Activated naive CD4-positive, alpha-beta T cell treated with anti-CD3 and anti-CD28 coated beads for 36 hours (primary cell): ENCODE results near the gene NFKB1. TPM values are rescaled to one million over a fixed set of nuclear protein-coding genes. Genes with fewer than 3 reads are reported as not detected.
A peak's percentile ranks its signal among the peaks of the same experiment; 100 is the strongest.

ENCODE experiments used
- CTCF ChIA-PET: fragments of 350-600 bp; sonication (Branson Sonifier 250); formaldehyde crosslinking; loops from one replicate; lab custom pipeline; 2021; ENCODE audit warnings: antibody characterized with exemption; lab: Charles Lee
- DNase-seq: peaks from one replicate; pipeline ENCODE4 v3.0.0-alpha.2; 2020
- H3K27ac Mint-ChIP-seq: one replicate; pipeline ENCODE4 v1.8.0; 2021; ENCODE audit warnings: mild to moderate bottlenecking, mixed read lengths
- H3K27me3 Mint-ChIP-seq: one replicate; pipeline ENCODE4 v1.8.0; 2021; ENCODE audit warnings: low read depth, mixed read lengths
- H3K36me3 Mint-ChIP-seq: one replicate; pipeline ENCODE4 v1.8.0; 2021; ENCODE audit warnings: low read depth, mixed read lengths
- H3K4me1 Mint-ChIP-seq: one replicate; pipeline ENCODE4 v1.8.0; 2021; ENCODE audit warnings: low read depth, mixed read lengths
- H3K4me3 Mint-ChIP-seq: one replicate; pipeline ENCODE4 v1.8.0; 2021; ENCODE audit warnings: mild to moderate bottlenecking, moderate library complexity, mixed read lengths
- H3K9me3 Mint-ChIP-seq: one replicate; pipeline ENCODE4 v1.8.0; 2021; ENCODE audit warnings: mixed read lengths
- intact Hi-C: fragments of 100-400 bp; cut with micrococcal nuclease; formaldehyde crosslinking; loops from one replicate; pipeline ENCODE4 v1.15.1; 2023
- total RNA-seq, 2 experiments: library from RNA; stranded (reverse); gene quantifications; one replicate each; pipeline ENCODE4 v1.2.3, GENCODE V29; 2021

The NFKB1 gene
- total RNA-seq, 2 experiments from 2014 or later = 121 to 134 TPM

DNA sequence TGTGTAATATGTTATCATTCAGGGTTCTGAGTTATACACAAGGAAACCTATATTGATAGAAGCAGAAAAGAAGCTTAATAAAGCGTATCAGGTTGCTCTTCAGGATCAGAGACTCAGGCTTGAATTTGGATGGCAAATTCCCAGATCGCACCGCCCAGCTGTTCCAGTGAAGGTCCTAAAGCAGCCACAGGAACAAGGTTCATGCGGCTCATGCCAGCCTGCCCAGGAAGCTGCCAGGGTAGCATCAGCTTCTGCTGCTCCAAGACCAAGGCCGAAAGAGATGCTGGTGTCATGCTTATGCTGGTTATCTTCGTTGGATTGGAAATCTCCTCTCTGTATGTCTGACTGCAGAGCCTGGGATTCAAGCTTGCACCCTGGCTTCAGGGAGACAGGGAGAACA is 131.9 kb downstream of the NFKB1 start:
- peaks cover 52% of the 10 kb centered on the region for H3K4me1 Mint-ChIP-seq
- H3K27me3 Mint-ChIP-seq = no peaks in the 10 kb centered on the region
- H3K9me3 Mint-ChIP-seq = no peaks in the 10 kb centered on the region
- no peak overlapping the region for H3K4me3 Mint-ChIP-seq
- intact Hi-C loops = no loop called here
- peaks cover 7% of the 10 kb centered on the region for H3K36me3 Mint-ChIP-seq
- DNase-seq = no peak
- H3K27ac Mint-ChIP-seq = no peak overlapping the region
- CTCF ChIA-PET = interaction anchor here (1.3 kb wide), 1 partner anchor 185 kb away, joined by 3 read pairs; no protein-coding TSS in a partner anchor

DNA sequence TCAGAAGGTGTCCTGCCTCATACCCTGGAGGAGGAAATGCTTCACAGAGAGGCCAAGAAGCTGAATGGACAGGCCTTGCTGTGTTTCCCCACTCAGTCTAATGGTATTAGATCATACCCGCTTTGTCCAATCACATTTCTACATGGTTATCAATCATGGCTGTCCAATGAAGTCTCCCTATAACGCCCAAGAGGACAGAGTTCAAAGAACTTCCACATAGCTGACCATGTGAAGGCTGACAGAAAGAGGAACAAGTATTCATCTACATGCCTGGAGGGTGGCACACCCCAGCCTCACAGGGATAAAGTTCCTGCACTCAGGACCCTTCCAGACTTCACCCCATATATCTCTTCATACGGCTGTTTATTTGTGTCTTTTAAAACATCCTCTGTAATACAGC is 136.2 kb downstream of the NFKB1 start:
- no peak for DNase-seq
- Mint-ChIP-seq H3K4me1 (peaks cover 34% of the 10 kb centered on the region), H3K36me3 (peaks cover 6% of the 10 kb centered on the region), H3K27me3 (no peaks in the 10 kb centered on the region), H3K4me3 (no peak overlapping the region), H3K9me3 (no peaks in the 10 kb centered on the region), H3K27ac (no peak overlapping the region)
- CTCF ChIA-PET = interaction anchor here (0.7 to 1.4 kb wide), 2 partner anchors 10 to 26 kb away, joined by 3 read pairs; no protein-coding TSS in a partner anchor
- intact Hi-C loops = no loop called here

DNA sequence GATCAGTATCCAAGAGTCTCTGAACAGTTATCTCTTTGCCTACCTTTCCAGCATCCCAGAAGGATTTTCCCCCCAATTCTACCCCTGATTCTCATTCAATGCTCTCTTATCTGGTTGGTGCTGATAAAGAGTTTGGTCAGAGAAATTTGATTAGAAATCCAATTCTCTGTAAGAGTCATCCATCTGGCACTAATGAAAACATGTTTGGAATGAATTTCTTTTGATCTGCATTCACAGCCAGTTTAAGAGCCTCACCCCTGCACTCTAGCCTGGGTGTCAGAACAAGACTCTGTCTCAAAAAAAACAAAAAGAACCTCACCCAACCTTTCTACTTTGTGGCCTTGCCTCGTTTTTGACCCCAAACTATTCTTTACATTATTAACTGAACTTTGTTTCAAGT is 137.5 kb downstream of the NFKB1 start:
- Mint-ChIP-seq H3K4me1 (peaks cover 33% of the 10 kb centered on the region), H3K9me3 (no peaks in the 10 kb centered on the region), H3K4me3 (no peak overlapping the region), H3K27me3 (no peaks in the 10 kb centered on the region), H3K36me3 (peaks cover 6% of the 10 kb centered on the region), H3K27ac (no peak overlapping the region)
- CTCF ChIA-PET = no interaction called here
- no peak for DNase-seq
- intact Hi-C loops = no loop called here

DNA sequence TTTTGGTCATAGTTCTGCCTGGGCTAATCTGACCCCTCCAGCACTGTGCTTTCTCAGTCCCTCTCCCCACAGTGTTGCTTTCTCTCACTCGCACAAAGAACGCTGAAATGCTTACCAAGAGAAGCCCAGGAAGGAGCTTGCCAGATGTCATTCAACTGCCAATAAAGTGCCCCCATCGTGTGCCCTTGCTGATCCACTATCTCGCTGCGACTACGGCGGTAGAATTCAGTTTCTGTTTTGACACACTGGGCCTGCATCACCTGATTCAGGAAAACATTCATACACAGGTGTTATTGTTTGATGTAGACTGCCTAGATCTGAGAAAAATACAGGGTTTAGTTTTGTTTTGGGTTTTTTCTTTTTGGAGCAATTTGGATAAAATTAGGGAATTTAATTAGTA is 138.4 kb downstream of the NFKB1 start:
- H3K27ac Mint-ChIP-seq = peak overlapping the region; percentile 77
- H3K4me1 Mint-ChIP-seq = peaks cover 33% of the 10 kb centered on the region
- peak; percentile 61 for DNase-seq
- no peaks in the 10 kb centered on the region for H3K27me3 Mint-ChIP-seq
- intact Hi-C loops = no loop called here
- CTCF ChIA-PET = no interaction called here
- no peaks in the 10 kb centered on the region for H3K9me3 Mint-ChIP-seq
- peaks cover 9% of the 10 kb centered on the region for H3K36me3 Mint-ChIP-seq
- H3K4me3 Mint-ChIP-seq = peak overlapping the region; percentile 75

DNA sequence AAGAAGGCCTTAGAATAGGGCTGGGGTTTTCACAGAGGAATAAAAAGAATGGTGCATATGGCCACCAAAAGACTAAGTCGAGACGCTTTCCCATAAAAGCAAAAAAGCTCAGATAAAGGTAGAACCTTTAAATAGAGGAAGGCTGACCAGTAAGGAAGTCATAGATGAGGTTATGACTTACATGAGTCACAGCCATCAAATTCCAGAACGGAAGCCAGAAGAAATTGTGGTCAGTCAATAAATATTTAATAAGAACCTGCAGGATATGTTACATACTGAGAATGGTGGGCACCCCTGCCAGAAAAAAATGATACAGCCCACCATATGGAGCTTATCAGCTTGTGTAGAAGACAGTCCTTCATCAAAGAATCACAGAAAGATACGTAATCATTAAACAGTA is 139.5 kb downstream of the NFKB1 start:
- no peak for DNase-seq
- Mint-ChIP-seq H3K4me1 (peaks cover 33% of the 10 kb centered on the region), H3K27ac (no peak overlapping the region), H3K9me3 (no peaks in the 10 kb centered on the region), H3K27me3 (no peaks in the 10 kb centered on the region), H3K4me3 (no peak overlapping the region), H3K36me3 (peaks cover 9% of the 10 kb centered on the region)
- CTCF ChIA-PET = interaction anchor here (1.0 kb wide), 1 partner anchor 367 kb away, joined by 3 read pairs; no protein-coding TSS in a partner anchor
- intact Hi-C loops = no loop called here

DNA sequence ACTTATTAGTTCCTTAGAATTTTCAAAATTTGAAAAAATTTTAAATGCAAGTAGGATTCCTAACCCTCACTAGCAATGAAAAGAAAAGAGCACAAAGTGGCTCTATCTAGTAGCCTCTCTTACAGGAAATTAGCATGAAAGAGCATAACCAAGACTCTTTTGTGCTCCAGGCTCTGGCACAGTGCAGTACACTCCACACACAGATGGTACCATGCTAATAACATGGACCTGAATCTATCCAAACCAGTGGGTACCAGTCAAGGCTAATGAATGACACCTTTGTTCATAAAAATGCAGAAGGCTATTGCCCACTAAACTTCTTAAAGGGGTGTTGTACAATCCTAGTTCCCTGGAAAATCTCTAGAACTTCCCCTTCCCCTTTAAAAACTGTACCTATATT is 140.6 kb downstream of the NFKB1 start:
- H3K9me3 Mint-ChIP-seq = no peaks in the 10 kb centered on the region
- no peaks in the 10 kb centered on the region for H3K27me3 Mint-ChIP-seq
- no peak overlapping the region for H3K4me3 Mint-ChIP-seq
- peaks cover 40% of the 10 kb centered on the region for H3K4me1 Mint-ChIP-seq
- H3K27ac Mint-ChIP-seq = no peak overlapping the region
- DNase-seq = no peak
- peaks cover 9% of the 10 kb centered on the region for H3K36me3 Mint-ChIP-seq
- intact Hi-C loops = no loop called here
- CTCF ChIA-PET = no interaction called here

DNA sequence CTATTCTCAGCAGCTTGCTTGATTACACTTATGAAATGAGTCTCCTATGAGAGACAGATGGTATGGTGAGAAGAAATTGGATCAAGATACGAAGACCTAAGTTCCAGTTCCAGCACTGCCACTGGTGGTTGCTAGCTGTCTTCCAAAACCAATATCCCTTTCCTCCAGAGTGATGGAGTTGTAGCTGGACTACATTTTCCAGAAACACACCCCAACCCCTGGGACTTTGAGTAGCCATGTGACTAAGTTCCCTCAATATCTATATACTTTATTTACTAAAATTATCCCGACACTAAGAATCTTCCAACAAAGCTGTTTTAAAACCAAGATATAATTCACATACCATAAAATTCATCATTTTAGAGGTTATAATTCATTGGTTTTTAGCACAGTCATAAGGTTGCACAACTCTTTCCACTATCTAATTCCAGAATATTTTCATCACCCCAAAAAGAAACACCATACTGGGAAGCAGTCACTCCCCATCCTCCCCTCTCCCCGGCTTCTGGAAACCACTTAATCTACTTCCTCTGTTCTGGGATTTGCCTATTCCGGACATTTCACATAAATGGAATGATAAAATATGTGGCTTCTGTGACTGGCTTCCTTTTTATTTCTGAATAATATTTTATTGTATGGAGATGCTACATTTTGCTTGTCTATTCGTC is 141.6 kb downstream of the NFKB1 start:
- Mint-ChIP-seq H3K4me1 (peaks cover 43% of the 10 kb centered on the region), H3K9me3 (no peaks in the 10 kb centered on the region), H3K4me3 (no peak overlapping the region), H3K27me3 (no peaks in the 10 kb centered on the region), H3K36me3 (peaks cover 9% of the 10 kb centered on the region), H3K27ac (no peak overlapping the region)
- no peak for DNase-seq
- intact Hi-C loops = no loop called here
- CTCF ChIA-PET = no interaction called here

DNA sequence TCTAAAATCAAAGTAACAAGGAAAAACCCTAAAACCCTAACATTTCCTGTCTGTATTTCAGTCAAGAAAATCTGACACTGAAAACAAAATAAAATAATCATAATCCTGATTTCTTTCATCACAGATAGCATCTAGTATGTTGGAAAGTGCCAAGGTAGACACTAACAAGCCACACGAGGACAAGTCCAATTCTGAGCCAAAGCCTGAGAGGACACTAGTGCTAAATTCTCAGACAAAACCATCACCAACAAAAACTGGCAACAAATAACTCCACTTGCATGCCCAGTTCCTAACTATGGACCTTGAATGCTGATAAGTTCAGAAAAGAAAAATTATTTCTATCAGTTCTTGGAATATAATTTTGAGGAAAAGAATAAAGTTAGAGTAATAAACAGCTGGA is 146.0 kb downstream of the NFKB1 start:
- Mint-ChIP-seq H3K27me3 (no peaks in the 10 kb centered on the region), H3K4me3 (no peak overlapping the region), H3K27ac (no peak overlapping the region), H3K36me3 (peaks cover 16% of the 10 kb centered on the region), H3K4me1 (peaks cover 16% of the 10 kb centered on the region), H3K9me3 (peaks cover 2% of the 10 kb centered on the region)
- CTCF ChIA-PET = no interaction called here
- no peak for DNase-seq
- intact Hi-C loops = no loop called here

DNA sequence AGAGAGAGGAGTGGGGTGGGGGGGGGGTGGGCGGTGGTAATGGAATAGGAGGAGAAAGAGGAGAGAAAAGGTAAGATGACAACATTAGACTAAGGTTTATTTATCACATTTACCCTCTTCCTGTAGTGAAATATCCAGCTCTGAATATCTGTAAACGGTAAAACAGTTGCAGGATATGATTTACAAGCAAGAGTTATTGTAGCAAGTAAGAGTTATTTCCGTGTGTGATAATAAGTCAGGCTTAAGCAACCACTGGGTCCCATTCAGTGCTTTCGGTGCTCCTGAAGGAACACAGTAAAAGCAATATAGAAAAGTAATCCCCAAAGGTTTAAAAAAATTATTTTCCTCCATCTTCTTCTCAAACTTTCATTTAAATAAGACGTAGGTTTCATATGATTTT is 156.0 kb downstream of the NFKB1 start:
- no peaks in the 10 kb centered on the region for H3K27me3 Mint-ChIP-seq
- H3K4me3 Mint-ChIP-seq = no peak overlapping the region
- H3K27ac Mint-ChIP-seq = no peak overlapping the region
- CTCF ChIA-PET = no interaction called here
- no peaks in the 10 kb centered on the region for H3K4me1 Mint-ChIP-seq
- intact Hi-C loops = no loop called here
- no peaks in the 10 kb centered on the region for H3K36me3 Mint-ChIP-seq
- H3K9me3 Mint-ChIP-seq = no peaks in the 10 kb centered on the region
- no peak for DNase-seq

DNA sequence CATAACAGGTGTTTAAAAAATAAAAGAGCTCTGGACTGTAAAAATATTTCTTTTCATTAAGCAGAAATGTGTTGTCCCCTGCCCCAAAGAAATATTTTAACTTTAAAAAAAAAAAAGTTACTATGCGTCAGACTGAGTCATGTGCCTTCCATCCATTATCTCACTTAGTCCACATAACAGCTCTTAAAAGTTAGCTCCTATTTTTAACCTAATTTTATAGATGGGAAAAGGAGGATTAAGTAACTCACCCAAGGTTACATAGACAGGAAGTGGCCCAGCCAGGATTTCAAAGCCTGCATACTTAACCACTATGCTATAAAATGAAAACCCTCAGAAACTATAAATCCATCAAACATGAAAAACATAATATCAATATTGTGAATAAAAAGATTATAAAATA is 161.9 kb downstream of the NFKB1 start:
- H3K4me1 Mint-ChIP-seq = no peaks in the 10 kb centered on the region
- no peak for DNase-seq
- H3K9me3 Mint-ChIP-seq = no peaks in the 10 kb centered on the region
- no peak overlapping the region for H3K27ac Mint-ChIP-seq
- no peaks in the 10 kb centered on the region for H3K27me3 Mint-ChIP-seq
- peaks cover 4% of the 10 kb centered on the region for H3K36me3 Mint-ChIP-seq
- intact Hi-C loops = no loop called here
- CTCF ChIA-PET = no interaction called here
- no peak overlapping the region for H3K4me3 Mint-ChIP-seq

DNA sequence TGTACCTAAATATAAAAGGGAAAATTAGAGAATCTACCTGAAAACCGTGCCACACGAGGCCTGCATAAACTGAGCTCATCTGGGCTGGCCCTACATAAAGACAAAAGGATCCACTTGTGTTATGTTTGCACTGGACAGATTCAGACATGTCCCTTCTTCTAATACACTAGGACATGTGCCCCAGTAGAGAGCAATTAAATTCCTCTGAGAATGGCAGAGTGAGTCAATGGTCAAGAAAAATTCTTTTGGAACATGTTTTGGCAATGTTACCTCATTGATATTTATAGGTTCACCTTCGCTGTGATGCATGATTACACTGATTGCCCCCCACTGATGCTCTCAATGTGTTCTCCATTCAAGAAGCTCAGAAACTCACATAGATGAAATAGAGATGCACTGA is 164.4 kb downstream of the NFKB1 start:
- Mint-ChIP-seq H3K27ac (no peak overlapping the region), H3K36me3 (peaks cover 6% of the 10 kb centered on the region), H3K27me3 (no peaks in the 10 kb centered on the region), H3K4me1 (no peaks in the 10 kb centered on the region), H3K4me3 (no peak overlapping the region), H3K9me3 (no peaks in the 10 kb centered on the region)
- intact Hi-C loops = no loop called here
- CTCF ChIA-PET = no interaction called here
- no peak for DNase-seq
